LNCAP (cell line): Measurements from ENCODE around the gene DSCAML1.

Source experiments
- TF ChIP-seq, protein P1 (sequence below): fragments of 450-650 bp; IDR thresholded peaks from 2 replicates; pipeline ENCODE4 v1.5.1; 2017; ENCODE audit warnings: mild to moderate bottlenecking

DSCAML1 gene

DNA sequence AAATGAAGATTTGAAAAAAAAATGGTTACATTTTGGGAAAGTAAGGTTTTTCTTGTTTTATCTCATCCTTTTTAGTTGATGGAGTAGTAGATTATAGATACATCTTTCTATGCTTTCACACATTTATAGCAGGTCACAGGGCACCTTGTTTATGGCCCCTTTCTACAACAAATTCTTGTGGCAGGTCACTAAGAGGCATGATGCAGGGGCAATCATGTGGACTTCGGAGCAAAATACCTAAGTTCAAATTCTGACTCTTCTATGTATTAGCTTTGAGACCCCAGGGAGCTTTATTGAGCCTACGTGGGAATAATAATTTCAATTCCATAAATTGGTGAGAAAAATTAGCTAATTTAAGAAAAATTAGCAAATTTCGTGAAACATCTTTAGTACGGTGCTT, 177.4 kb downstream of the DSCAML1 start:
- TF ChIP-seq, protein P1, sequence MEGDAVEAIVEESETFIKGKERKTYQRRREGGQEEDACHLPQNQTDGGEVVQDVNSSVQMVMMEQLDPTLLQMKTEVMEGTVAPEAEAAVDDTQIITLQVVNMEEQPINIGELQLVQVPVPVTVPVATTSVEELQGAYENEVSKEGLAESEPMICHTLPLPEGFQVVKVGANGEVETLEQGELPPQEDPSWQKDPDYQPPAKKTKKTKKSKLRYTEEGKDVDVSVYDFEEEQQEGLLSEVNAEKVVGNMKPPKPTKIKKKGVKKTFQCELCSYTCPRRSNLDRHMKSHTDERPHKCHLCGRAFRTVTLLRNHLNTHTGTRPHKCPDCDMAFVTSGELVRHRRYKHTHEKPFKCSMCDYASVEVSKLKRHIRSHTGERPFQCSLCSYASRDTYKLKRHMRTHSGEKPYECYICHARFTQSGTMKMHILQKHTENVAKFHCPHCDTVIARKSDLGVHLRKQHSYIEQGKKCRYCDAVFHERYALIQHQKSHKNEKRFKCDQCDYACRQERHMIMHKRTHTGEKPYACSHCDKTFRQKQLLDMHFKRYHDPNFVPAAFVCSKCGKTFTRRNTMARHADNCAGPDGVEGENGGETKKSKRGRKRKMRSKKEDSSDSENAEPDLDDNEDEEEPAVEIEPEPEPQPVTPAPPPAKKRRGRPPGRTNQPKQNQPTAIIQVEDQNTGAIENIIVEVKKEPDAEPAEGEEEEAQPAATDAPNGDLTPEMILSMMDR: no peak

DNA sequence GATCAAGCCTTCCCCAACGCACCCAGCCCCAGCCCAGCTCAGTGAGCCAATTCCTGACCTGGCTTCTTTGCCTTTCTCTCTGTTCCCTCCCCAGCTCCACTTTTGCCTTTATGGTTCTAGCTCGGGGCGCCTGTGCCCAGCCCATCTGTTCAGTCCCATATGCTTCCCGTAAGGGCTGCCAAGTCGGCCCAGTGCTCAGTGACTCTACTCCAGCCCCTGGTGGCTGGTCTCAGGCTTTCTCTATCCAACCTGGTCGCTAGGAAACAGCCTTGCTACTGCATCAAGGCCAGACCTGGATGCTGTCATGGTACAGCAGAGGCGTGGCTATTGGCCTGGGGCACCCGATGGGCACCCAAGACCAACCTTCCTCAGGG, 178.0 kb downstream of the DSCAML1 start:
- TF ChIP-seq, protein P1: no peak

DNA sequence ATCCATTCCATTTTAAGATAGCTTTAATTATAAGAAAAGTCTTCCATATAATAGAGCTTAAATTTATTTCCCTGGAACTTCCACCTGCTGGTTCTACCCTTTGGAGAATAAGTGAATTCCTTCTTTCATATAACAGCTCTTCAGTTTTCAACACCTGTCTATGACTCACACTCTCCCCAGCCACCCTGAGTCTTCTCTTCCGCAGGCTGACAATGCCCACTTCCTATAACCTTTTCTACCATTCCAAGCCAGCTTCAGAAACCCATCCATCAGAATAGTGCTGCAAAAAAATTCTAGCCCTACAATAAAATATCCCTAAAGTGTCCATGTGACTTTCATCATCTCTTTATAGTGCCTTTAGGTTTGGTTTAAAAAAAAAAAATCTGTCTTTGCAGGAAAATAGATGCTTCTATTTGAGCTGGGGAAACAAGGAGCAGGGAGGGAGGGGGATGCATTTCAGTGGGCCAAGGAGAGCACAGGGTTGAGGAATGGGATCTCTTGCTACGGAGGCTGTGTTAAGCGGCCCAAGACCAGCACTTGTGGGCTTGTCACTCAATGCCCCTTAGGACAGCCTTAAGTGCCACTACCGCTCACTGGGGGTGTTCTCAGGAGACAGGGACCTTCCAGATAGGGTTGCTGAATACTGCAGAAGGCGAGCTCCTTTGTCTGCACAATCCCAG, 178.6 kb downstream of the DSCAML1 start:
- TF ChIP-seq, protein P1: no peak

DNA sequence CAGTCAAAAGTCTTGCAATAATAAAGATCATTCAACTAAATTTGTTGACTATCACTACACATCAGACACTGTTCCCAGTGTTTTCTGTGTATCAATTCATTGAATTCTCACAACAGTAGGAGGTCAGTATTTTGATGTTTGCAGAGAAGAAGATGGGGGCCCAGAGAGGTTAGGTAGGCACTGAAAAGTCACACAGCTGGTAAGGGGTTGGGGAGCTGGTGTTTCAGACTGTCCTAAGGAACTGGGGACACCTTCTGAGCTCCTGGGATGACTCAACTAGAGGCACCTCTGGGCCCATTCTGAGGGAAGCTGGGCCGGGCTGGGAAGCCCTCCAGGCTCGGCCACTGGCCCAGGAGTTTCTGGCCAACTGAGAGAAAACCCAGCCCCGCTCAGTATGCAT, 180.0 kb downstream of the DSCAML1 start:
- TF ChIP-seq, protein P1: no peak

DNA sequence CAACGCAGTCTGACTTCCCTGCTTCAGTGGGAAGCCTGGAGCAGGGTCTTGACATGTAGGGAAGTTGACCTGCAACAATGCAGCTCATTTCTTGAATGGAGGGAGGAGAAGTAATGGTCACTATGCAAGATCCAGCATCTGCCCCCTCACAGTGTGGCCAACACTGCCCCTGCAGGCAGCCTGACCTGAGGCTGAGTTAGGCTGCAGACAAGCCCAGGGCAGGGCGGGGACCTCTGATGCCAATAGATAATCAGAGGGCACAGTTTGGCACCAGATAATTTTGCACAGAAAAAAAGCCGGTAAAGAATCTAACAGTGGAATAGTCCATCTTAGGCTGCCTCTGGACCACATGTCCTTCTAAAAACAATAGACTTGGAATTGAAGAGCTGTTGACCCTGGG, 182.3 kb downstream of the DSCAML1 start:
- TF ChIP-seq, protein P1: no peak; the same call in 1 of the 2 replicates

DNA sequence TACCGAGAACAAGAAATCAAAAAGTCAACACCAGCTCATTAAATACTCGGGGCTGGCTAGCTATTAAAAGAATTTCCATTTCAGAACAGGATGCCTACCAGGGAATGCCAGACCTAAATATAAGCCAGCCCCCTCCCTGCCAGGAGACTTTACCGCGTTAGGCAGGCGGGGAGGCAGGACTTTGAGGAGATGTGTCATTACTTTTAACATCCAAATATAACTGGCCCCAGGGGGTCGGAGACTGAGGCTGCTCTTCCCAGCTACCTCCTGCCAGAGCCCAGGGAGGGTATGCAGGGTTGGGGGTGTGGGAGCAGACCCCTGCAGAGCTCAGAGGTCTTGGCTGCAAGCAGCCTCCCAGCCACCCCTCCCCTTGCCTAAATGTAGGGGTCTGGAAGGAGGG, 183.5 kb downstream of the DSCAML1 start:
- TF ChIP-seq, protein P1: no peak

DNA sequence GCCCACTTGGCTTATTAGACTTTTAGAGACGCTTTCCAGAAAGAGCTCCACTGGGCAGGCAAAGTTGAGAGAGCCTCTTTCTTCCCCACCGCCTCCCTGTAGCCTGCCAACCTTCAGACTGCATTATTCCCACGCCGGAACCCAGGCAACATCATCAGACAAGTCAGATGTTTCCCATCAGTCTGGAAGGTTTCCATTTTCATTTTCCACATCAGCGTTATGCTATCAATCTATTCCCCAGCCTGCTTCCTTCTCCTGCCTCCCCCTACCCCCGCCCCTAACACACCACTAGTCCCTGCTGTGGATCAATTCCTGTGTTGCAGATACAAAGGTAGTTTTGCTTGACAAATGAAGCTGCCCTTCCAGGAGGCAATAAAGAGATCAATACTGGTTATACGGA, 184.8 kb downstream of the DSCAML1 start:
- TF ChIP-seq, protein P1: no peak

DNA sequence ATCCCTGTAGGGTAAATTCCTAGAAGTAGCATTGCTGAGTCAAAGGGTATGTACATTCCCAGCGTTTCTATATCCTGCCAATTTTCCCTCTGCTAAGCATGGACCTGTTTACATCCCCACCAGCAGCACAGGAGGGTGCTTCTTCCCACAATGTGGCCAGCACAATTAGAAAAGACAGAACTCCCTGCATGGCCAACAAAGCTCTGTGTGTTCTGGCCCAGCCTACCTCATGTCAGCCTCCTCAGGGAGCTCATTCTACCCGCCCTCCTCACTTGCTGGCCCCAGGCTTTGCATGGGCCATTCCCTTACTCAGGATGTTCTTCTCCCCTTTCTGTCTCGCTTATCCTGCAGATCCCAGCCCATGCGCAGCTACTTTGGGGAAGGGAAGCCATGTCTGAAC, 186.1 kb downstream of the DSCAML1 start:
- TF ChIP-seq, protein P1: no peak
